ENCODE measurements around the gene HOGA1. TPM values are rescaled to one million over a fixed set of nuclear protein-coding genes. Genes with fewer than 3 reads are reported as not detected.

HOGA1 gene
- polyA plus RNA-seq (2012; ENCODE audit: low read depth, missing spikeins), result 0.06 TPM

DNA sequence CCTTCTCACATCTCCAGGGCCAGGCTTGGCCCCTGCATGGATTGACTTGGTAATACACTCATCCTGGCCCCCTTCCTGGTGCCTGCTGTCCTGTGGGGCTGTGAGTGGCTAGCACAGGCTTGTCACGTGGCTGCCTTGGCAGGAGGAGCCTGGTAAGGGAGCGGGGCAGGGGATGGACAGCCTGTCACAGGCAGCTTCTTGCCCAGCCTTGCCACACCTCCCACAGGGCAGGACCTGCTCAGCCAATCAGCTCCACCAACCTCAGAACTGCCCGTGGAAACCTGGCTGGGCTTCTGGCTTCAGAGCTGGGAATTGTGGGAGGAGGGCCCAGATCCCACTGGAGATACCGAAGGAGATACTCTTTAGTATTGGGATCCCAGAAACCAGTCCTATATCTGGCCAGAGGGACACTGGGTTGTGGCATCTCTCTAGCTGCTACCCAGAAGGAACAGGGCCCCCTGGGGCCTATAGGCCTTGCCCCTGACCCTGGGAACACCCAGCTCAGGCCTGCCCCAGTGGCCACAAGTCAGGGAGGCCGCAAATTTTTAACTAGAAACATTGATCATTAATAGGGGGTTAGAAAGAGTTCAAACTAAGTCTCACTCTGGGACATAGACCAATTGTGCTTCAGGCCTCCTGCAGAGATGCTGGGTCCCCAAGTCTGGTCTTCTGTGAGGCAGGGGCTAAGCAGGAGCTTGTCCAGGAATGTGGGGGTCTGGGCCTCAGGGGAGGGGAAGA is at the start of gene HOGA1:
Gene HOGA1, plus strand, starts transcription at position 330 of the 738 bp plus-strand sequence. Its CDS starts 315 bp downstream, at position 645.
- TF ChIP-seq POLR2AphosphoS5 (IDR thresholded peaks at IDR 0.05; ENCODE audit: low read depth, low read length) (no peak), TAF1 (IDR thresholded peaks at IDR 0.05; ENCODE audit: low read depth, low read length) (no peak)
- DNase-seq (ENCODE audit: insufficient read length, low spot score) (no peak), FAIRE-seq (no peak)

GRCh38 chr10:97534746-97535367 is 49.3 kb upstream of the HOGA1 start:
- TF ChIP-seq POLR2AphosphoS5 (IDR thresholded peaks at IDR 0.05; ENCODE audit: low read depth, low read length) (no peak), SPI1 (IDR thresholded peaks at IDR 0.05; ENCODE audit: low read depth, low read length) (no peak), PAX5 (IDR thresholded peaks at IDR 0.05; ENCODE audit: insufficient read depth, low read length, severe bottlenecking) (no peak), POU2F2 (IDR thresholded peaks at IDR 0.05; ENCODE audit: low read depth, low read length) (no peak), TAF1 (IDR thresholded peaks at IDR 0.05; ENCODE audit: low read depth, low read length) (no peak), POLR2A (IDR thresholded peaks at IDR 0.05; ENCODE audit: low read depth, low read length) (no peak)
- DNase-seq (ENCODE audit: insufficient read length, low spot score) (peak; percentile 60), FAIRE-seq (no peak)

DNA sequence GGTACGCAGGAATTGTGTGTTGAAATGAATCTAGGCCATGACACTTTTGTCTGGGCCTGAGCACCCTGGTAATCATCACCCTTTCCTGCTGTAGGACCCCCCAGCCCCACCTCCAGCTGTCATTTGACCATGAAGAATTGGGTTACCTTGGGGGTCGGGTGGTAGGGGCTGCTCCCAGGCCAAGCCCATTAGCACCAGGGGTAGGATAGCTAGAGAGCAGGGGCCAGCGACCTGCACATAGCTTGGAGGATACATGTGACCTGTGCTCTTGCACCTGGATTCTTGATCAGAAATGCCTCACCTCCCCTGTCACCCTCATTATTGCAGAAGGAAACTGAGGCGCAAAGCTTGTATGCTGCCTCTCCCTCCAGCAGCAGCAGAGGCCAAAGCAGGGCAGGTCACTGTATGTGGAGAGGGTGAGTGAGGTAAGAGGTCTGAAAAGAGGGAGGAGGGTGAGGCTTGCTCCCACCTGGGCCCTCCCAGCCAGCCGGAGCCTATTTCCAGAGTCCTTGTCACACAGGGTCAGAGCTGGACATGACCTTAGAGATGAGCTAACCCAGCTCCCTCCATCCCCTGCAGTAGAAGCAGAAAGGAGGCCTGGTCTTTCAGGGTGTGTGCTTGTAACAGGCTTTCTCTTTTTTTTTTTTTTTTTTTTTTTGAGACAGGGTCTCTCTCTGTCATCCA is 46.9 kb upstream of the HOGA1 start:
- FAIRE-seq, result no peak
- DNase-seq (ENCODE audit: insufficient read length, low spot score), result no peak
- no peak for TF ChIP-seq PAX5 (IDR thresholded peaks at IDR 0.05; ENCODE audit: insufficient read depth, low read length, severe bottlenecking)
- no peak for TF ChIP-seq SPI1 (IDR thresholded peaks at IDR 0.05; ENCODE audit: low read depth, low read length)
- TF ChIP-seq POU2F2 (IDR thresholded peaks at IDR 0.05; ENCODE audit: low read depth, low read length), result no peak
- no peak for TF ChIP-seq POLR2A (IDR thresholded peaks at IDR 0.05; ENCODE audit: low read depth, low read length)
- no peak for TF ChIP-seq TAF1 (IDR thresholded peaks at IDR 0.05; ENCODE audit: low read depth, low read length)
- TF ChIP-seq POLR2AphosphoS5 (IDR thresholded peaks at IDR 0.05; ENCODE audit: low read depth, low read length), result no peak

- DNase-seq (ENCODE audit: insufficient read length, low spot score) (no peak), FAIRE-seq (no peak)
- TF ChIP-seq PAX5 (IDR thresholded peaks at IDR 0.05; ENCODE audit: insufficient read depth, low read length, severe bottlenecking) (no peak), POU2F2 (IDR thresholded peaks at IDR 0.05; ENCODE audit: low read depth, low read length) (no peak), TAF1 (IDR thresholded peaks at IDR 0.05; ENCODE audit: low read depth, low read length) (no peak)
These were observed 45.8 kb upstream of the HOGA1 start for GRCh38 chr10:97538411-97538810.

DNA sequence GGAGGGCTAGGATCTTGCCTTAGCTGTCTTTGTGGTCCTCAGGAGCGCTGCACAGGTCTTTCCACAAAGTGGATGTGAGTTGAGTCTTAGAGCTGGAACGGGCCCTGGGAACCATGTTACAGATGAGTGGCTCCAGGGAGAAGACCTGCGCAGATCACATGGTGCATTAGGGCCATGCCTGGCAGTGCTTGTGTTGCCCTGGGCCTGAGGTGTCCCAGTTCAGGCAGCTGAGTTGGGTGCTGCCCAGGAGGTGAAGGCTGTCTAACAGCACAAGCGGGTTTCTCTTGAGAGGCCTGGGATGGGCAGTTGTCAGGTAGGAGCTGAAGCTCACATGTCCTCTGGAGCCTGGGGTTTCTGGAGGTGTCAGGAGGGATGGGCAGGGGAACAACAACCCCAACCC is 45.4 kb upstream of the HOGA1 start:
- TF ChIP-seq PAX5 (IDR thresholded peaks at IDR 0.05; ENCODE audit: insufficient read depth, low read length, severe bottlenecking) (no peak), SPI1 (IDR thresholded peaks at IDR 0.05; ENCODE audit: low read depth, low read length) (no peak), POLR2A (IDR thresholded peaks at IDR 0.05; ENCODE audit: low read depth, low read length) (no peak), TAF1 (IDR thresholded peaks at IDR 0.05; ENCODE audit: low read depth, low read length) (no peak), POU2F2 (IDR thresholded peaks at IDR 0.05; ENCODE audit: low read depth, low read length) (no peak), POLR2AphosphoS5 (IDR thresholded peaks at IDR 0.05; ENCODE audit: low read depth, low read length) (no peak)
- DNase-seq (ENCODE audit: insufficient read length, low spot score) (no peak), FAIRE-seq (no peak)

DNA sequence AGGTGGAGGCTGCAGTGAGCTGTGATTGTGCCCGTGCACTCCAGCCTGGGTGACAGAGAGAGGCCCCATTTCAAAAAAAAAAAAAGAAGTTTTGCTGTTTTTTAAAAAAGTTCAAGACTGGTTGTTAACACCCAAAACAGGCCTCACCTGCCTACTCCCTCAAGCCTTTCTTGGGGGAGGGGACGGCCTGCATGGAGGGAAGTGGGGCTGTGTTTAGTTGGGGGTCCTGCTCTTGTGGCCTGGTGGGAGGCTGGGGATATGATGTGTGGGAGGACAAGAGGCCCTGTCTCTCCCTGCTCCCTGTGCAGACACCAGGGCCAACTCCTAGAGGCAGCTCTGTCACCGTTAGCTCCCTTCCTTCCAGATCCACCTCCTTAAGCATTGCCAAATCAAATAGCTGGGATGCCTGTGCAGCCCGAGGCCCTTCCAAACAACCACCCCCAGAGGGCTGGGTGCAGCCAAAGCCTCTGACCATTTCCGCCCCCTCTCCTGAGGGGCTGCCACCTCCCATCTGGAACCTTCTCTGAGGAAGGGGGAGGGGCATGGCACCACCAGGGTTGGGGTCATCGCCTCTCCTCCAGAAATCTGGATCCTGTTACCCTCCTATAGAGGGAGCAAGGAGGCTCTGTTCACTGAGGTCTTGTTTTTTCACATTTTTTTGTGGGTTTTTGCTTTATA is 44.5 kb upstream of the HOGA1 start:
- DNase-seq (ENCODE audit: insufficient read length, low spot score) (no peak), FAIRE-seq (no peak)
- no peak for TF ChIP-seq TAF1 (IDR thresholded peaks at IDR 0.05; ENCODE audit: low read depth, low read length)
- TF ChIP-seq POU2F2 (IDR thresholded peaks at IDR 0.05; ENCODE audit: low read depth, low read length), result no peak
- no peak for TF ChIP-seq POLR2A (IDR thresholded peaks at IDR 0.05; ENCODE audit: low read depth, low read length)
- no peak for TF ChIP-seq PAX5 (IDR thresholded peaks at IDR 0.05; ENCODE audit: insufficient read depth, low read length, severe bottlenecking)
- no peak for TF ChIP-seq SPI1 (IDR thresholded peaks at IDR 0.05; ENCODE audit: low read depth, low read length)
- no peak for TF ChIP-seq POLR2AphosphoS5 (IDR thresholded peaks at IDR 0.05; ENCODE audit: low read depth, low read length)

GRCh38 chr10:97540669-97541500 is 43.3 kb upstream of the HOGA1 start:
- no peak for TF ChIP-seq PAX5 (IDR thresholded peaks at IDR 0.05; ENCODE audit: insufficient read depth, low read length, severe bottlenecking)
- TF ChIP-seq POLR2AphosphoS5 (IDR thresholded peaks at IDR 0.05; ENCODE audit: low read depth, low read length), result no peak
- TF ChIP-seq TAF1 (IDR thresholded peaks at IDR 0.05; ENCODE audit: low read depth, low read length), result no peak
- TF ChIP-seq SPI1 (IDR thresholded peaks at IDR 0.05; ENCODE audit: low read depth, low read length), result no peak
- no peak for TF ChIP-seq POU2F2 (IDR thresholded peaks at IDR 0.05; ENCODE audit: low read depth, low read length)
- TF ChIP-seq POLR2A (IDR thresholded peaks at IDR 0.05; ENCODE audit: low read depth, low read length), result no peak
- DNase-seq (ENCODE audit: insufficient read length, low spot score), result no peak
- no peak for FAIRE-seq

GRCh38 chr10:97542169-97543024 is 41.8 kb upstream of the HOGA1 start:
- FAIRE-seq, result peak; percentile 23
- DNase-seq (ENCODE audit: insufficient read length, low spot score), result no peak
- TF ChIP-seq POLR2A (IDR thresholded peaks at IDR 0.05; ENCODE audit: low read depth, low read length) (no peak), TAF1 (IDR thresholded peaks at IDR 0.05; ENCODE audit: low read depth, low read length) (no peak), SPI1 (IDR thresholded peaks at IDR 0.05; ENCODE audit: low read depth, low read length) (no peak)

Measured in GM12891 (cell line).